ENCODE measurements around the gene EEF1G.
A peak's percentile ranks its signal among the peaks of the same experiment; 100 is the strongest.

Gene EEF1G

GRCh38 chr11:62548545-62549335 is 25.0 kb downstream of the EEF1G start:
- peak overlapping the region; percentile 6; the same call in 1 of the 2 replicates for H3K4me3 ChIP-seq (ENCODE audit: low read depth, low read length)
- DNase-seq (ENCODE audit: low read depth) = peak; percentile 84
- TF ChIP-seq, protein P1, sequence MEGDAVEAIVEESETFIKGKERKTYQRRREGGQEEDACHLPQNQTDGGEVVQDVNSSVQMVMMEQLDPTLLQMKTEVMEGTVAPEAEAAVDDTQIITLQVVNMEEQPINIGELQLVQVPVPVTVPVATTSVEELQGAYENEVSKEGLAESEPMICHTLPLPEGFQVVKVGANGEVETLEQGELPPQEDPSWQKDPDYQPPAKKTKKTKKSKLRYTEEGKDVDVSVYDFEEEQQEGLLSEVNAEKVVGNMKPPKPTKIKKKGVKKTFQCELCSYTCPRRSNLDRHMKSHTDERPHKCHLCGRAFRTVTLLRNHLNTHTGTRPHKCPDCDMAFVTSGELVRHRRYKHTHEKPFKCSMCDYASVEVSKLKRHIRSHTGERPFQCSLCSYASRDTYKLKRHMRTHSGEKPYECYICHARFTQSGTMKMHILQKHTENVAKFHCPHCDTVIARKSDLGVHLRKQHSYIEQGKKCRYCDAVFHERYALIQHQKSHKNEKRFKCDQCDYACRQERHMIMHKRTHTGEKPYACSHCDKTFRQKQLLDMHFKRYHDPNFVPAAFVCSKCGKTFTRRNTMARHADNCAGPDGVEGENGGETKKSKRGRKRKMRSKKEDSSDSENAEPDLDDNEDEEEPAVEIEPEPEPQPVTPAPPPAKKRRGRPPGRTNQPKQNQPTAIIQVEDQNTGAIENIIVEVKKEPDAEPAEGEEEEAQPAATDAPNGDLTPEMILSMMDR (IDR thresholded peaks at IDR 0.05; ENCODE audit: control insufficient read depth, extremely low read depth, insufficient read depth) = no peak

DNA sequence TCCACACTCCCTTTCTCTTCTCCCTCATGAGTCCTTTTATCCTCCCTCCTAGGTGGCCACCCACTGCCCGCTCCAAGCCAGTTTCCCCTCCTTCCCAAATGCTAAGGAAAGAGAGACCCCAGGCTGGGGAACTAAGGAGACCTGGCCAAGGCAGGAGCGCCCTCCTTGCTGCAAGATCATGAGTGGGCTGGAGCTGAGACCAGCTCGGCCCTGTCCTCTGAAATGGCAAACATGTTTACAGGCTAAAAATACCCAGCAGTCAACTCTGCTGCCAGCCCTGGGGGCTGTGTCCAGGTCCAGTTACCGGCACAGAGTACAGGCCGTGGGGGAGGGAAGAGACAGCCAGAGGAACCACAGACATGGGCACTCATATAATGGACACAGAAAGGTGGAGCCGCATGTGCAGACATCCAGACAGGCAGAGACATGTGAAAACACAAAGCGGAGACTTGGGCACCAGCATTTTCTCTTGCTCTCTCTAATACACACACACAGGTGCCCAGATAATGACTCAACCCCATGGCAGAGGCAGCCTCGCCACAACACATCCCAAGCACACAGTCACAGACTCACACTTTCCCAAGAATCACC is 25.9 kb downstream of the EEF1G start:
- TF ChIP-seq, protein P1 (IDR thresholded peaks at IDR 0.05; ENCODE audit: control insufficient read depth, extremely low read depth, insufficient read depth) = no peak
- no peak overlapping the region for H3K4me3 ChIP-seq (ENCODE audit: low read depth, low read length)
- no peak for DNase-seq (ENCODE audit: low read depth)

GRCh38 chr11:62546929-62547625 is 26.6 kb downstream of the EEF1G start:
- H3K4me3 ChIP-seq (ENCODE audit: low read depth, low read length) = peak overlapping the region; percentile 83
- no peak for DNase-seq (ENCODE audit: low read depth)
- TF ChIP-seq, protein P1 (IDR thresholded peaks at IDR 0.05; ENCODE audit: control insufficient read depth, extremely low read depth, insufficient read depth) = no peak

GRCh38 chr11:62546244-62546928 is 27.3 kb downstream of the EEF1G start, which contains the start of gene AHNAK:
AHNAK (minus strand) TSS chr11:62546806; CDS start chr11:62536098, 10,708 bp downstream.
- DNase-seq (ENCODE audit: low read depth) = no peak
- H3K4me3 ChIP-seq (ENCODE audit: low read depth, low read length) = peak within 1 kb of the TSS; percentile 83
- TF ChIP-seq, protein P1 (IDR thresholded peaks at IDR 0.05; ENCODE audit: control insufficient read depth, extremely low read depth, insufficient read depth) = no peak

- DNase-seq (ENCODE audit: low read depth) = no peak
- peak overlapping the region; percentile 83 for H3K4me3 ChIP-seq (ENCODE audit: low read depth, low read length)
- TF ChIP-seq, protein P1 (IDR thresholded peaks at IDR 0.05; ENCODE audit: control insufficient read depth, extremely low read depth, insufficient read depth) = no peak
These were observed 28.1 kb downstream of the EEF1G start for GRCh38 chr11:62545437-62546243.

All from LNCaP clone FGC (cell line).